ENCODE results near the gene RAB7A.

Gene RAB7A

GRCh38 chr3:128726023-128727016, at the start of gene RAB7A:
TSS of gene RAB7A (plus strand) at chr3:128726183. CDS start at chr3:128795368, 69,185 bp downstream.
- DNase-seq = peak; percentile 99

- no peak for DNase-seq
Observed at GRCh38 chr3:128679338-128679737, 46.6 kb upstream of the RAB7A start.

- DNase-seq = peak; percentile 98
Observed at GRCh38 chr3:128680603-128681368, 45.2 kb upstream of the RAB7A start.

- DNase-seq = no peak
Observed at GRCh38 chr3:128681369-128681829, 44.6 kb upstream of the RAB7A start.

- no peak for DNase-seq
Observed at GRCh38 chr3:128683957-128684356, 42.0 kb upstream of the RAB7A start.

- DNase-seq = no peak
Observed at GRCh38 chr3:128684986-128685726, 40.8 kb upstream of the RAB7A start.

- DNase-seq = no peak
Observed at GRCh38 chr3:128686465-128686864, 39.5 kb upstream of the RAB7A start.

GRCh38 chr3:128689060-128689459, 36.9 kb upstream of the RAB7A start:
- no peak for DNase-seq

- no peak for DNase-seq
Observed at GRCh38 chr3:128693696-128694095, 32.3 kb upstream of the RAB7A start.

GRCh38 chr3:128697341-128697740, 28.6 kb upstream of the RAB7A start:
- DNase-seq = no peak

- DNase-seq = no peak
Observed at GRCh38 chr3:128698211-128699047, 27.6 kb upstream of the RAB7A start.

- DNase-seq = no peak
Observed at GRCh38 chr3:128701342-128702212, 24.4 kb upstream of the RAB7A start.

GRCh38 chr3:128702391-128702790, 23.6 kb upstream of the RAB7A start:
- no peak for DNase-seq

GRCh38 chr3:128703561-128703960, 22.4 kb upstream of the RAB7A start:
- no peak for DNase-seq

GRCh38 chr3:128706086-128706615, 19.8 kb upstream of the RAB7A start:
- no peak for DNase-seq

GRCh38 chr3:128707928-128708494, 18.0 kb upstream of the RAB7A start:
- no peak for DNase-seq

GRCh38 chr3:128709038-128709437, 16.9 kb upstream of the RAB7A start:
- no peak for DNase-seq

- DNase-seq = no peak
Observed at GRCh38 chr3:128709506-128710210, 16.3 kb upstream of the RAB7A start.

- no peak for DNase-seq
Observed at GRCh38 chr3:128710816-128711433, 15.1 kb upstream of the RAB7A start.

Measured in HCEC 1CT (cell line).